ENCODE data around the gene CSTPP1. TPM values are rescaled to one million over a fixed set of nuclear protein-coding genes. Genes with fewer than 3 reads are reported as not detected.
"Not testable (repeated sequence)": the region's sequence is repeated elsewhere in the genome, so short reads cannot be mapped to it uniquely, and the experiment has no call there.

CSTPP1 gene
- total RNA-seq, 1 donor from 2014 or later = 34.3 TPM

DNA sequence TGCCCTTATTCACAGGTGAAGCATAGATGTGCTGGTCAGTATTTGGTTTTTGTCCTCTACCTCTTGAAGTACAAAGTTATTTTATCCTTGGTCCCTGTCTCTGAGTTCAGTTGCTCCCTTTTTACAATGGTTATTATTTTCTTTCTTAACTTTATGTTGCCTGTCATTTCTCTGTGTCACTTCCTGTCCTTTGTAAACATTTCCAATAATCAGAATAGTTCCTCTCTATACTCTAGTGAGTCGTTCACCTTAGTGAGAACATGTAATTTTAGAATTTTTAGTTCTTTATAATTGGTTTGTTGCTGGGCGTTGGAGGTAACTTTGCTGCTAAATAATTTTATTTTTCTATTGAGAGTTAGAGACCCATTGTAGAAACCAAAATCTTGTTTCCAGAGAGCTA lies 16.0 kb downstream of the CSTPP1 start:
- no peak for DNase-seq (ENCODE audit: low read depth)

DNA sequence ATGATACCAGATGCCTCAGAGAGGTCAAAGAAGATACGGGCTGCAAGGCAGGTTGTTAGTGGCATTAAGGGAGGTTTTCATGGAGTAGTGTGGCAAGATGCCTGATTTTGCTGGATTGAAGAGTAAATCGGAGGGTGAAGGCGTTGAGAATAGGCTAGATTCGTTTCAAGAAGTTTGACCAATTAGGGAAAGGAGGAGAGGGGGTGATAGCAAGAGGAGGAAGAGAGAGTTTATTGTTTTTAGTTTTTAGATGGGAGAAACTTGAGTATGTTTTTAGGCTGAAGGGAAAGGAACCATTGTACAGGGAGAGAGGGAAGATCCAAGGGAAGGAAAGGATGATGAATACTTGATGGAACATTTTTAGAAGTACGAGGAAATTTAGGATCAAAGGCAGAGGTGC lies 16.5 kb downstream of the CSTPP1 start:
- DNase-seq (ENCODE audit: low read depth) = no peak

- no peak for DNase-seq (ENCODE audit: low read depth)
Observed at GRCh38 chr11:46958777-46959176, 22.2 kb downstream of the CSTPP1 start.

DNA sequence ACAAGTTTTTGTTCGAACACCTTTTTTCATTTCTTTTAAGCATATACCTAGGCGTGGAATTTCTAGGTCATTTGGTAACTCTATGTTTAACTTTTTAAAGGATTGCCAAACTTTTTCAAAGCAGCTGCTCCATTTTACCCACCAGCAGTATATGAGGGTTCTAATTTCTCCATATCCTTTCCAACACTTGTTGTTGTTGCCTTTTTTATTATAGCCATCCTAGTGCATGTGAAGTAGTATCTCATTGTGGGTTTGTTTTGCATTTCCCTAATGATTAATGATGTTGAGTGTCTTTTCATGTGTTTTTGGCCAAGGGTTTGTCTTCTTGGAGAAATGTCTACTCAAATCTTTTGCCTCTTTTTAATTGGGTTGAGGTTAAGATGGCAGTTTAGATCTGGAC lies 24.5 kb downstream of the CSTPP1 start:
- no peak for DNase-seq (ENCODE audit: low read depth)

- DNase-seq (ENCODE audit: low read depth) = not testable (repeated sequence)
Observed at GRCh38 chr11:46961886-46962285, 25.3 kb downstream of the CSTPP1 start.

DNA sequence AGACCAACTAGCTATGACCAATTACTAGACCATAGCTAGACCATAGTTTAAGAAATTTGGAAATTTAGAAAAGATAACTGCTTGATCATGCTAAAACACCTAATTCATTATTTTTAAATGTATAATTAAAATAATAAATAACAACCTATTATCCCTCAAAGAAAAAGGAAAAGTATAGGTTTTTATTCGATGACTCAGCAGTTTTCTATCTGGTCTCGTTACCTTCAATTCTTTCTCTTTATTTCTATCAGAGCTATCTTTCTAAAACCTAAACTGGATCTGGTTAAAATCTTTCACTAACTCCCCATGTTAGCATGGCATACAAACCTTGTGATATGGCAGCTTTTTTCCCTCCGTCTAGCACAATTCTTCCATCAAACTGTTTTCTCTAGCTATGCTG lies 27.3 kb downstream of the CSTPP1 start:
- DNase-seq (ENCODE audit: low read depth) = no peak

DNA sequence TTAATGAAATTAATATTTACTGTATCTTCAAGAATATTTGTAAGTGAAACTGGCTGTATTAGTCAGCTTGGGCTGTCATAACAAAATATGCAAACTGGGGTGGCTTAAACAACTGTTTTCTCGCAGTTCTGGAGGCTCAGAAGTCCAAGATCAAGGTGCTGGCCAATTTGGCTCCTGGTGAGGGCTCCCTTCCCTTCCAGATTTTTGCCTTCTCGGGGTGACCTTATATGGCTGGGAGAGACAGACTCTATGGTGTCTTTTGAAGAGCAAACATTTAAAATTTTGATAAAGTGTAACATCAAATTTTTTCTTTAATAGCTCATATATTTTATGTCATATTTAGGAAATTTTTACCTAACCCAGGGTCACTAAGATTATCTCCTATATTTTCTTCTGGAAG lies 30.2 kb downstream of the CSTPP1 start:
- DNase-seq (ENCODE audit: low read depth) = no peak

GRCh38 chr11:46967962-46968361 lies 31.4 kb downstream of the CSTPP1 start:
- DNase-seq (ENCODE audit: low read depth) = no peak

GRCh38 chr11:46969379-46969778 lies 32.8 kb downstream of the CSTPP1 start:
- no peak for DNase-seq (ENCODE audit: low read depth)

- no peak for DNase-seq (ENCODE audit: low read depth)
Observed at GRCh38 chr11:46970913-46971625, 34.5 kb downstream of the CSTPP1 start.

DNA sequence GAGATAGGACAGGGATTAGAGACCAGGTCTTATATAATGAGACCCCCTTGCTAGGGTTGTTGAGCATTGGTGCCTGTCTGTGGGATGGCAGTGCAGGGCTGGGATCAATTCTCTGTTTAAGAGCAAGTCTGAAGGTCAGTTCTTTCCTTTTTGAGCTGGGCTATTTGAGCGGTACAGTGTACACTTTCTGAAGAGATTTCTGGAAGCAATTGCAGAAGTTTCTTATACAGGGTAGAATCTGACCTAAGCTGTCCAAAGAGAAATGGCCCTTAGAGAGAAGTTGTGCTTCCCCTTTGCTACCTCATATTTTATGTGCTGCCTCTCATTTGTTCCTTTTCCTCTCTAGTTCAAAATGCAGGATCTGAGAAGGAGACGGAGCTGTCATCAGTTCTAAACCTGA lies 35.8 kb downstream of the CSTPP1 start:
- DNase-seq (ENCODE audit: low read depth) = no peak

- DNase-seq (ENCODE audit: low read depth) = no peak
Observed at GRCh38 chr11:46972821-46973220, 36.3 kb downstream of the CSTPP1 start.

DNA sequence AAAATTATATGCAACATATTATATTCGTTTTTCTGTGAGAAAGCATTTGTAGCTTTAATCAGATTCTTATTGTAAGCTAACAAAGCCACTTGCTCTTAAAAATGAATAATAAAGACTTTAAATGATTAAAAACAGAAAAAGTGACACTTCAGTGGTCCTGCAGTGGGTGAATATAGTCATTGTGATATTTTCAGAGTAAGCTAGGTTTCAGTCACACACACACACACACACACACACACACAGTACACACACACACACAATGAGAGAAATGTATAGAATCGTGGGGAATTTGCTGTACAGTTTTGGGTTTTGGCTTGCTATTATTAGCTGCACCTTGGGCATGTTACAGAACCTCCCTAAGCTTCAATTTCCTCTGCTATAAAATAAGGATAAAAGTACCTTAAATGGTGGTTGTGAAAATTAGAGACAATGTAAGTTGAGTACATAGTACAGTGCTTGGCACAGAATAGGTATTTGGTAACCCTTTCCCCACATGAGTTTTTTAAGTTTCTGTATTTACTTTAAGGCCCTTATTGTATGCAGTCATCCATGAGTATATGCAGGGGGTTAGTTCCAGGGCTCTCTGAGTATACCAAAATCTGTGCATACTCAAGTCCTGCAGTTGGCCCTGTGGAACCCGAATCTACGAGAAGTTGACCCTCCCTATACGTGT lies 39.8 kb downstream of the CSTPP1 start:
- DNase-seq (ENCODE audit: low read depth) = no peak

GRCh38 chr11:46977038-46977813 lies 40.7 kb downstream of the CSTPP1 start:
- DNase-seq (ENCODE audit: low read depth) = no peak

- DNase-seq (ENCODE audit: low read depth) = no peak
Observed at GRCh38 chr11:46978005-46978491, 41.5 kb downstream of the CSTPP1 start.

DNA sequence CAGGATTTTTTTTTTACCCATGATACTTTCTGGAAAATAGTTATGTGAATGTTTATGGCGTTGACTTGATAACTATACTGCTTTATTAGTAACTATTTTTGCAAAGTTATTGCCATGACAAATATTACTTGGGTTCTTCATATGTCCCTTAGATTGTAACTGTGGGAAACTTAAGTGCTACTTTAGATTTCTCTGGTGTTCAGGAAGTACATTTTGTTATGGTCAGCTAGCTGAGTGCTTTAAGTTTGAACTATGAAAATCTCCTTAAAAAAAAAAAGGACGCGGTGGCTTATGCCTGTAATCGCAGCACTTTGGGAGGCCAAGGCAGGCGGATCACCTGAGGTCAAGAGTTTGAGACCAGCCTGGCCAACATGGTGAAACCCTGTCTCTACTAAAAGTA lies 42.8 kb downstream of the CSTPP1 start:
- DNase-seq (ENCODE audit: low read depth) = no peak

- no peak for DNase-seq (ENCODE audit: low read depth)
Observed at GRCh38 chr11:46981436-46981835, 44.9 kb downstream of the CSTPP1 start.

DNA sequence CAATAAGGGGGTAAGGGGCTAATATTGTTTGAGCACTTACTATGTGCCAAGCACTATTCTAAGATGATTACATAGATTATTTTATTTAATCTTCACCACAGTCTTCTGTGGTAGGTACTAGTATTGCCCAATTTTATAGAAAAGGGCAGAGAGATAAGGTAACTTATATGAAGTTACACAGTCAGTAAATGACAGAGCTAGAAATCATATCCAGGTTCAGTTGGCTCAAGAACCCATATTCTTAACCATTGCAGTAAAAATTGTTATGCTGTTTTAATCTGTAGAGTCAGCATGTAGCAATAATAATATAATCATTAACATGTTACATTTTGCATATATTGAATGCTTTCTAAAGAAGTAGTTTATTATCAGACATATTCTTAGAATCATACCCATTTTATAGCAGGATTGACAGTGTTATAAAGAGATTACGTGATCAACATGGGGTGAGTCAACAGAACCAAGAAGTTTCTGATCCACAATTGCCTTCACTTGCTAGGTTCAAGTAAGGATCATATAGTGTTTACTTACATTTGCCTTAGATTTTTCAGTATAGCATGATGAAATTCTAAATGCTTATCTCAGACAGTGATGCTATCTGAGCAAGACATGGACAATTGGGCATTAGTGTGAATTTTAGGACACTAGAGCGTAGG lies 46.4 kb downstream of the CSTPP1 start:
- no peak for DNase-seq (ENCODE audit: low read depth)

GRCh38 chr11:46983598-46983997 lies 47.0 kb downstream of the CSTPP1 start:
- DNase-seq (ENCODE audit: low read depth) = no peak

DNA sequence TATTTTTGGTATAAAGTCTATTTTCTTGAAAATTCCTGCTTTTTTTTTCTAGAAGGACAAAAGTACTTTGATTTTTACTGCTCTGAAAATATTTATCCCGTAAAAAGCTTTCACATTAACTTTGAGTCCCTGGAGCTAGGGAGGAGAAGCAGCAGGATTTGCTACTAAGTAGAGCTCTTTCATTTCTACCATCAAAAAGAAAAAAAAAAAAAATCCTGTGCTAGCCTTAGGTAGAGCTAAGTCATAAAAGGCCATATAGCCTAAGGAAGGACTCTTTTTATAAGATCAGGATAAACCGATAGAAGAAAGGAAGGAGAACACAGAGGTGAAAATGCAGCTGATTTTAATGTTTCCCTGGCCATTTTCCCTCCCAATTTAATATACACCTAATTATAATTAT lies 48.0 kb downstream of the CSTPP1 start:
- DNase-seq (ENCODE audit: low read depth) = no peak

DNA sequence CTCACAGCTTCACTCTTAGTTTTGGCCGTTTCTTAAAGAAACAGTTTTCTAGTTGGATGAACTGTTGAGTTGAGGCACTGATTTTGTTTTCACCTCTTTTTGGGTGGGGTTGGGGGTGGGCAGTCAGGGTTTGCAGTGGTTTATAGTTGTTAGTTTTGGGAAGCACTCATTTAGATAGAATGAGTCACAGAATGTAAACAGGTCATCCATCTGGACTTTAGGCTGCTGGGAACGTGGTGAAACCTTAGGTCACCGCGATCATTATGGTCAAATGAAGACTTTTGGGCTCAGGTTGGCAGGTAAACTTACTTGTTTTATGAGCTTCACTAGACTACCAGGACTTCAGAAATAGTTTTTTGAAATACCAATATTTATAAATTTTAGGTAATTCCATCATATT lies 48.4 kb downstream of the CSTPP1 start:
- no peak for DNase-seq (ENCODE audit: low read depth)

DNA sequence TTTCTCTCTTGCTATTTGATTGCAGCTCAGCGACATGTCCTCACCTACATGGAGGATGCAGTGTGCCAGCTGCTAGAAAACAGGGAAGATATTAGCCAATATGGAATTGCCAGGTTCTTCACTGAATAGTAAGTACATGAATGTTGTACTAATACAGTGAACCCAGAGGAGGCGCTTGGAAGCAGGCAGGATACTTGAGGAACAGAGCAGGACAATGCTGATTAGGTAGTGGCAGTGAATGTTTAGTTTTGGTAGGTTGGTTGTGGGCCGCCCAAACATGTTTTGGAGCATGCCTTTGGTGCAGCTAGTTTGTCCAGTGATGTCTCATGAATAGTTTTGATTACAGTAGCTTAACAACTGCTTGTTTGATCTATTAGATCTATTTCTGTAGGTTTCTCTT lies 50.6 kb downstream of the CSTPP1 start:
- no peak for DNase-seq (ENCODE audit: low read depth)

Measured in renal cortical epithelial cell (primary cell).